AG20443 (cell line): ENCODE data around the gene RHO.

Source experiments
- DNase-seq: peaks from one replicate; pipeline ENCODE4 v3.0.0; 2012; ENCODE audit warnings: low spot score, mixed read lengths

The RHO gene

GRCh38 chr3:129519896-129520715 is 8.3 kb upstream of the RHO start:
- no peak for DNase-seq

GRCh38 chr3:129520960-129521359 is 7.5 kb upstream of the RHO start:
- no peak for DNase-seq

- no peak for DNase-seq
Measured at GRCh38 chr3:129521611-129522010, 6.8 kb upstream of the RHO start.

GRCh38 chr3:129522953-129523352 is 5.5 kb upstream of the RHO start:
- DNase-seq: no peak

- DNase-seq: no peak
Measured at GRCh38 chr3:129524081-129524480, 4.4 kb upstream of the RHO start.

- peak; percentile 76 for DNase-seq
Measured at GRCh38 chr3:129525341-129525968, 3.0 kb upstream of the RHO start.

GRCh38 chr3:129526121-129526900 is 2.1 kb upstream of the RHO start:
- no peak for DNase-seq

- no peak for DNase-seq
Measured at GRCh38 chr3:129527262-129527661, 1.2 kb upstream of the RHO start.

- no peak for DNase-seq
Measured at GRCh38 chr3:129529436-129530210, 1.2 kb downstream of the RHO start.

- peak; percentile 82 for DNase-seq
Measured at GRCh38 chr3:129530251-129530791, 1.9 kb downstream of the RHO start.

- no peak for DNase-seq
Measured at GRCh38 chr3:129530821-129531220, 2.4 kb downstream of the RHO start.

- no peak for DNase-seq
Measured at GRCh38 chr3:129531699-129532098, 3.3 kb downstream of the RHO start.

GRCh38 chr3:129532261-129532660 is 3.8 kb downstream of the RHO start:
- DNase-seq: no peak

GRCh38 chr3:129533406-129533805 is 5.0 kb downstream of the RHO start:
- DNase-seq: no peak

- no peak for DNase-seq
Measured at GRCh38 chr3:129534428-129535027, 6.1 kb downstream of the RHO start.

GRCh38 chr3:129535075-129535474 is 6.6 kb downstream of the RHO start:
- no peak for DNase-seq

- DNase-seq: no peak
Measured at GRCh38 chr3:129536374-129536667, 7.9 kb downstream of the RHO start.

GRCh38 chr3:129536804-129537203 is 8.4 kb downstream of the RHO start:
- no peak for DNase-seq

GRCh38 chr3:129539206-129539605 is 10.8 kb downstream of the RHO start:
- DNase-seq: no peak

GRCh38 chr3:129540776-129541516 is 12.5 kb downstream of the RHO start:
- DNase-seq: no peak

- DNase-seq: no peak
Measured at GRCh38 chr3:129542747-129543146, 14.3 kb downstream of the RHO start.
